GM23338 (cell line): ENCODE data around the gene NFIA.

ENCODE experiments used
- CREB1 ChIP-seq: fragments of 250-450 bp; sonication (Bioruptor Pico); IDR thresholded peaks from 2 replicates; pipeline ENCODE4 v1.5.0; 2020; ENCODE audit warnings: low read depth, mild to moderate bottlenecking, moderate library complexity
- CTCF ChIP-seq, 2 experiments: fragments of 200-600 bp in 1 of 2; sonication (generic) in 1 of 2; conservative IDR thresholded peaks; 2 replicates each; pipeline versions ENCODE4 v1.5.1 to v1.6.1; 2016 to 2017; ENCODE audit warnings: antibody characterized with exemption in 2 of 2, low read depth in 2 of 2, mild to moderate bottlenecking in 2 of 2, moderate library complexity in 1 of 2
- EZH2 ChIP-seq: fragments of 200-600 bp; sonication (generic); IDR thresholded peaks from one replicate; pipeline ENCODE4 v1.8.0; 2017; ENCODE audit warnings: antibody characterized with exemption, mild to moderate bottlenecking, low read depth; ENCODE audit not compliant: unreplicated experiment
- EZH2phosphoT487 ChIP-seq: fragments of 200-600 bp; sonication (generic); IDR thresholded peaks from one replicate; pipeline ENCODE4 v1.8.1; 2018; ENCODE audit warnings: antibody characterized with exemption; ENCODE audit not compliant: unreplicated experiment
- JUNB ChIP-seq: IDR thresholded peaks from one replicate; pipeline ENCODE4 v1.6.1; 2016; ENCODE audit warnings: antibody characterized with exemption; ENCODE audit not compliant: unreplicated experiment
- POLR2AphosphoS5 ChIP-seq: IDR thresholded peaks from 2 replicates; pipeline ENCODE4 v1.6.1; 2016; ENCODE audit warnings: antibody characterized with exemption, low read depth
- REST ChIP-seq: IDR thresholded peaks from one replicate; pipeline ENCODE4 v1.6.1; 2018; ENCODE audit warnings: antibody characterized with exemption; ENCODE audit not compliant: unreplicated experiment
- STAT1 ChIP-seq: IDR thresholded peaks from one replicate; pipeline ENCODE4 v1.6.1; 2016; ENCODE audit warnings: antibody characterized with exemption; ENCODE audit not compliant: unreplicated experiment
- ZNF114 ChIP-seq: fragments of 250-450 bp; sonication (Bioruptor Pico); IDR thresholded peaks from 2 replicates; pipeline ENCODE4 v1.5.0; 2020; ENCODE audit warnings: mild to moderate bottlenecking, moderate library complexity

DNA sequence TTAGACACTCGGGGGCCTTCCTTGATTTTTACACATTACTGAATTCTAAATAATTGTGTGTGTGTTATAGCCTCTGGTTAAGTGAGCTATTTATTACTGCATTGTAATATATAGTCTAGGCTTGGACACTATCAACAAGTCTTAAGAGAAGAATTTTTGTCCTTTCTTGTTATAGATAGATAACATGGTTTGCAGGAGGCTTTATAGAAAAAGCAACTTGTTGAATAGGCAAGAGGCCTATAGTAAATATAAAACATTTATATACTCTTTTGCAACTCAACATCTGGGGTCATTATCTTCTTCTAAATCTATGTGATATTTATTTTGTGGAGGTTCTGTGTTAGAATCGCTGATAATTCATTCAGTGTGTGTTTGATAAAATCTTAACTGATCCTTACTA, 293.8 kb downstream of the NFIA start:
- TF ChIP-seq REST: no peak
- TF ChIP-seq EZH2: no peak
- no peak for TF ChIP-seq CTCF (conservative IDR thresholded peaks at IDR 0.05; ENCODE audit: low read depth in 2 of 2)
- TF ChIP-seq POLR2AphosphoS5: no peak
- no peak for TF ChIP-seq JUNB
- no peak for TF ChIP-seq EZH2phosphoT487
- no peak for TF ChIP-seq CREB1
- TF ChIP-seq ZNF114 (CRISPR knock-in tag): no peak
- TF ChIP-seq STAT1: no peak
